H1 (cell line): ENCODE measurements around the gene C2orf66. TPM values are rescaled to one million over a fixed set of nuclear protein-coding genes. Genes with fewer than 3 reads are reported as not detected.

Experiments
- CTCF ChIA-PET: fragments of 300-600 bp; sonication (Branson Sonifier 250); formaldehyde crosslinking; loops from one replicate; lab custom pipeline; 2021; ENCODE audit not compliant: partially characterized antibody; lab: Charles Lee
- POLR2A ChIA-PET: fragments of 300-600 bp; sonication (Branson Sonifier 250); formaldehyde crosslinking; loops from one replicate; lab custom pipeline; 2021; ENCODE audit warnings: inconsistent platforms; ENCODE audit not compliant: partially characterized antibody; lab: Charles Lee
- DNase-seq, 2 experiments: peaks; one replicate each; pipeline versions ENCODE4 v3.0.0 to v3.0.0-alpha.2; 2010 to 2022; ENCODE audit warnings: low spot score in 2 of 2, low read depth in 1 of 2, mixed read lengths in 1 of 2
- FAIRE-seq: peaks from 2 replicates; lab custom pipeline; 2011; peaks lifted over from hg19 to GRCh38; lab: Jason Lieb, UNC
- H2AFZ ChIP-seq: 2 replicates; pipeline ENCODE4 v1.8.1; 2012; ENCODE audit warnings: low read length, inconsistent platforms
- H2AK5ac ChIP-seq: 2 replicates; pipeline ENCODE4 v1.6.1; 2013; ENCODE audit warnings: low read depth, low read length
- H2BK120ac ChIP-seq: replicated peaks from 2 replicates; pipeline ENCODE3; 2013; ENCODE audit warnings: low read depth, low read length, inconsistent platforms
- H2BK12ac ChIP-seq: 2 replicates; pipeline ENCODE4 v1.6.1; 2013; ENCODE audit warnings: low read depth, low read length
- H2BK15ac ChIP-seq: 2 replicates; pipeline ENCODE4 v1.6.1; 2013; ENCODE audit warnings: low read length
- H2BK20ac ChIP-seq: 2 replicates; pipeline ENCODE4 v1.6.1; 2013; ENCODE audit warnings: low read length
- H2BK5ac ChIP-seq: 2 replicates; pipeline ENCODE4 v1.6.1; 2013; ENCODE audit warnings: low read depth, low read length
- H3K14ac ChIP-seq: 2 replicates; pipeline ENCODE4 v1.6.1; 2013; ENCODE audit warnings: inconsistent platforms; ENCODE audit not compliant: insufficient read length
- H3K18ac ChIP-seq: 2 replicates; pipeline ENCODE4 v1.6.1; 2013; ENCODE audit warnings: low read length; ENCODE audit errors: extremely low read depth
- H3K23ac ChIP-seq: 2 replicates; pipeline ENCODE4 v1.6.1; 2013; ENCODE audit warnings: inconsistent platforms; ENCODE audit not compliant: insufficient read length
- H3K23me2 ChIP-seq: 2 replicates; pipeline ENCODE4 v1.6.1; 2013; ENCODE audit warnings: low read depth, low read length
- H3K27ac ChIP-seq: 2 replicates; pipeline ENCODE4 v1.6.1; 2011; ENCODE audit warnings: low read depth, low read length, inconsistent platforms
- H3K27me3 ChIP-seq, 4 experiments: replicated peaks in 1 of 4; 1 replicate in 1 of 4; 2 replicates in 3 of 4; pipeline versions ENCODE4 v1.6.1 to v1.8.1; 2011 to 2013; ENCODE audit warnings: low read length in 3 of 4, mild to moderate bottlenecking in 3 of 4, inconsistent platforms in 2 of 4, mixed read lengths in 2 of 4, moderate library complexity in 1 of 4; ENCODE audit not compliant: control insufficient read depth in 3 of 4, insufficient read depth in 3 of 4; ENCODE audit errors: extremely low read depth in 1 of 4
- H3K36me3 ChIP-seq, 4 experiments: 2 replicates each; pipeline versions ENCODE4 v1.6.1 to v1.8.1; 2011 to 2013; ENCODE audit warnings: mild to moderate bottlenecking in 4 of 4, low read length in 3 of 4, moderate library complexity in 2 of 4, control low read depth in 1 of 4, inconsistent platforms in 1 of 4; ENCODE audit not compliant: insufficient read depth in 4 of 4, control insufficient read depth in 2 of 4
- H3K4ac ChIP-seq: replicated peaks from 2 replicates; pipeline ENCODE3; 2013; ENCODE audit warnings: low read length, low read depth, mixed read lengths, inconsistent platforms; ENCODE audit not compliant: insufficient read length
- H3K4me1 ChIP-seq, 4 experiments: replicated peaks in 1 of 4; 1 replicate in 1 of 4; 2 replicates in 3 of 4; pipeline versions ENCODE4 v1.6.1 to v1.8.1; 2011 to 2013; ENCODE audit warnings: low read length in 3 of 4, inconsistent platforms in 2 of 4, mixed read lengths in 1 of 4; ENCODE audit not compliant: insufficient read depth in 4 of 4, control insufficient read depth in 3 of 4
- H3K4me2 ChIP-seq, 2 experiments: 2 replicates each; pipeline versions ENCODE4 v1.6.1 to v1.8.1; 2011 to 2013; ENCODE audit warnings: low read depth in 2 of 2, low read length in 2 of 2, control low read depth in 1 of 2, inconsistent platforms in 1 of 2, mild to moderate bottlenecking in 1 of 2; ENCODE audit not compliant: insufficient read depth in 1 of 2
- H3K4me3 ChIP-seq, 4 experiments: fragments of 200-600, 300-600 bp in 1 of 4; sonication (generic), shearing (Covaris generic), sonication (Bioruptor Twin) in 1 of 4; 2 replicates each; pipeline versions ENCODE4 v1.5.1 to v1.8.1; 2011 to 2016; ENCODE audit warnings: low read length in 4 of 4, low read depth in 3 of 4, control low read depth in 2 of 4, inconsistent platforms in 2 of 4, mild to moderate bottlenecking in 2 of 4, mixed read lengths in 1 of 4, moderate library complexity in 1 of 4; ENCODE audit not compliant: insufficient read depth in 2 of 4; ENCODE audit errors: extremely low read depth in 1 of 4
- H3K56ac ChIP-seq: replicated peaks from 2 replicates; pipeline ENCODE3; 2013; ENCODE audit warnings: low read depth, mild to moderate bottlenecking, mixed read lengths, low read length, inconsistent platforms; ENCODE audit not compliant: insufficient read length
- H3K79me1 ChIP-seq: 2 replicates; pipeline ENCODE4 v1.6.1; 2013; ENCODE audit warnings: low read depth, low read length, control low read depth
- H3K79me2 ChIP-seq, 2 experiments: 2 replicates each; pipeline versions ENCODE4 v1.6.1 to v1.8.1; 2012 to 2013; ENCODE audit warnings: low read length in 2 of 2, mild to moderate bottlenecking in 2 of 2, inconsistent platforms in 1 of 2; ENCODE audit not compliant: insufficient read depth in 2 of 2, control insufficient read depth in 1 of 2
- H3K9ac ChIP-seq, 4 experiments: replicated peaks in 1 of 4; 1 replicate in 1 of 4; 2 replicates in 3 of 4; pipeline versions ENCODE4 v1.6.1 to v1.8.1; 2011 to 2013; ENCODE audit warnings: low read depth in 3 of 4, low read length in 3 of 4, control low read depth in 2 of 4, mild to moderate bottlenecking in 2 of 4, moderate library complexity in 2 of 4, inconsistent platforms in 1 of 4; ENCODE audit errors: extremely low read depth in 1 of 4
- H3K9me3 ChIP-seq, 2 experiments: 2 replicates each; pipeline versions ENCODE4 v1.6.1 to v1.8.1; 2012 to 2013; ENCODE audit warnings: mild to moderate bottlenecking in 2 of 2, moderate library complexity in 2 of 2, control low read depth in 1 of 2, inconsistent platforms in 1 of 2, low read depth in 1 of 2, low read length in 1 of 2, mixed read lengths in 1 of 2; ENCODE audit not compliant: insufficient read depth in 2 of 2
- H4K20me1 ChIP-seq, 2 experiments: replicated peaks in 1 of 2; 2 replicates each; pipeline versions ENCODE3 to v1.8.1; 2011 to 2013; ENCODE audit warnings: inconsistent platforms in 2 of 2, low read length in 2 of 2, mild to moderate bottlenecking in 1 of 2; ENCODE audit not compliant: insufficient read depth in 2 of 2, control insufficient read depth in 1 of 2
- H4K5ac ChIP-seq: 2 replicates; pipeline ENCODE4 v1.6.1; 2013; ENCODE audit warnings: low read length, low read depth, mixed read lengths, inconsistent platforms; ENCODE audit not compliant: insufficient read length
- H4K8ac ChIP-seq: 2 replicates; pipeline ENCODE4 v1.8.0; 2013; ENCODE audit warnings: mild to moderate bottlenecking, moderate library complexity, low read length, inconsistent platforms; ENCODE audit not compliant: insufficient read depth; ENCODE audit errors: extremely low read depth
- H4K91ac ChIP-seq: replicated peaks from 2 replicates; pipeline ENCODE3; 2013; ENCODE audit warnings: low read length, mixed read lengths, inconsistent platforms; ENCODE audit not compliant: insufficient read length
- KDM1A ChIP-seq: fragments of 200-600, 300-600 bp; sonication (generic); IDR thresholded peaks from 2 replicates; pipeline ENCODE4 v1.7.1; 2016; ENCODE audit warnings: mild to moderate bottlenecking, low read length, borderline replicate concordance
- KDM4A ChIP-seq: IDR thresholded peaks from one replicate; pipeline ENCODE4 v1.7.1; 2012; ENCODE audit warnings: low read depth, mild to moderate bottlenecking, moderate library complexity, low read length, inconsistent platforms; ENCODE audit not compliant: severe bottlenecking
- NRF1 ChIP-seq: IDR thresholded peaks from 2 replicates; pipeline ENCODE4 v1.6.1; 2011; ENCODE audit warnings: mild to moderate bottlenecking, low read depth, low read length, improper control_type of control experiment
- PHF8 ChIP-seq: fragments of 200-600 bp; sonication (generic); conservative IDR thresholded peaks from 2 replicates; pipeline ENCODE4 v1.7.1; 2012; ENCODE audit warnings: low read depth, mild to moderate bottlenecking, inconsistent platforms, low read length, moderate library complexity
- TAF7 ChIP-seq: optimal IDR thresholded peaks from 2 replicates; pipeline ENCODE3; 2011; ENCODE audit warnings: low read depth, mild to moderate bottlenecking, inconsistent platforms, low read length, moderate library complexity, borderline replicate concordance
- WGBS, 2 experiments: shearing (Covaris generic) in 1 of 2; methylation state at CpG; one replicate each; pipeline versions ENCODE4 v1.1.6 to v1.1.7; 2013 to 2015; ENCODE audit warnings: low lambda C conversion rate in 2 of 2, mixed read lengths in 2 of 2, inconsistent platforms in 1 of 2, low coverage in 1 of 2, missing lambda C conversion rate in 1 of 2; ENCODE audit not compliant: insufficient replicate concordance in 2 of 2, insufficient coverage in 1 of 2, insufficient read length in 1 of 2; ENCODE audit errors: extremely low coverage in 1 of 2, missing lambda C conversion rate in 1 of 2; 5-methylcytosine and 5-hydroxymethylcytosine counted together
- polyA plus RNA-seq, 7 experiments: library from polyadenylated mRNA; depleted of rRNA in 3 of 7; stranded (reverse) in 5 of 7; unstranded in 2 of 7; fragments of >200 nt in 5 of 7; fragments of 200-250 nt in 2 of 7; gene quantifications; 1 replicate in 5 of 7; 2 replicates in 1 of 7; 4 replicates in 1 of 7; pipeline versions ENCODE4 v1.2.1 to v1.2.3, GENCODE V29; 2011 to 2013; ENCODE audit warnings: missing spikeins in 2 of 7, mixed read lengths in 2 of 7
- total RNA-seq: library from RNA; stranded (reverse); fragmentation: NEBNext Ultra II Directional; extraction: Animal tissue kit (Norgen Biotek cat#: 25700); gene quantifications from 2 replicates; pipeline ENCODE4 v1.2.1, GENCODE V29; 2021

The C2orf66 gene
- total and polyA plus RNA-seq, 2 of the 8 experiments (the other 6 are each of a cell fraction or from before 2014, with no cell fraction given): not detected

- H2BK12ac ChIP-seq: no peak overlapping the region
- TF ChIP-seq NRF1: no peak
- no peak for TF ChIP-seq KDM4A
- no peak for TF ChIP-seq KDM1A
- no peak for TF ChIP-seq TAF7
- no peak for TF ChIP-seq PHF8
These were observed 21.5 kb upstream of the C2orf66 start for GRCh38 chr2:196830701-196831100.

More at GRCh38 chr2:196830701-196831100, 21.5 kb upstream of the C2orf66 start:
- 87% methylated on average over 1 of the region's 1 CpG; no CpG with 5 or more reads in 1 of the 2 experiments for WGBS, 2 experiments
- Histone ChIP-seq H4K8ac (no peak overlapping the region), H3K23ac (no peak overlapping the region), H2BK120ac (no peak overlapping the region), H3K4ac (no peak overlapping the region), H4K5ac (no peak overlapping the region), H3K56ac (no peak overlapping the region), H3K27ac (no peak overlapping the region), H2BK20ac (no peak overlapping the region), H3K18ac (no peak overlapping the region), H2BK5ac (no peak overlapping the region), H3K23me2 (no peaks in the 10 kb centered on the region; the same call in 1 of the 2 replicates), H2AK5ac (no peak overlapping the region), H3K9ac (no peak overlapping the region), H3K4me2 (no peak overlapping the region), H3K36me3 (no peaks in the 10 kb centered on the region), H3K4me3 (no peak overlapping the region), H4K20me1 (no peaks in the 10 kb centered on the region), H3K79me2 (no peaks in the 10 kb centered on the region), H3K14ac (no peak overlapping the region), H3K79me1 (no peaks in the 10 kb centered on the region), H3K9me3 (no peaks in the 10 kb centered on the region), H3K27me3 (peaks cover 0 to 1% (median 0%) of the 10 kb centered on the region in 4 experiments; a peak in 1 of 7 replicates), H4K91ac (no peak overlapping the region), H3K4me1 (no peaks in the 10 kb centered on the region), H2BK15ac (no peak overlapping the region), H2AFZ (no peak overlapping the region)
- ChIA-PET CTCF (no interaction called here), POLR2A (interaction anchor here (0.6 kb wide), 1 partner anchor 70 kb away, joined by 4 read pairs; no protein-coding TSS in a partner anchor)
- no peak for DNase-seq
- no peak for FAIRE-seq
